Putamen (tissue), 1 donor: Measurements from ENCODE around the gene PRMT5.
A peak's percentile ranks its signal among the peaks of the same experiment; 100 is the strongest.

Experiments used
- DNase-seq: peaks from one replicate; pipeline ENCODE4 v3.0.0-alpha.2; 2016; ENCODE audit warnings: low spot score

The PRMT5 gene

GRCh38 chr14:22875003-22875747 lies 54.0 kb downstream of the PRMT5 start:
- no peak for DNase-seq

- no peak for DNase-seq
Observed at GRCh38 chr14:22872833-22873520, 56.2 kb downstream of the PRMT5 start.

- DNase-seq = peak; percentile 72
Observed at GRCh38 chr14:22872033-22872832, 56.9 kb downstream of the PRMT5 start.

- DNase-seq = peak; percentile 89
Observed at GRCh38 chr14:22871224-22872032, 57.7 kb downstream of the PRMT5 start, which contains the start of gene LRP10. LRP10 (plus strand) TSS chr14:22871740; CDS start chr14:22872304, 564 bp downstream.

GRCh38 chr14:22870811-22871223 lies 58.4 kb downstream of the PRMT5 start:
- no peak for DNase-seq
